HEK293 (cell line): ENCODE data around the gene OGFOD3.

Source experiments
- EGR2 ChIP-seq: fragments of 450-650 bp; formaldehyde crosslinking; IDR thresholded peaks from 2 replicates; pipeline ENCODE4 v1.5.1; 2016; ENCODE audit warnings: low read depth, missing biosample characterization, missing genetic modification characterization
- KLF16 ChIP-seq: fragments of 450-650 bp; formaldehyde crosslinking; IDR thresholded peaks from 2 replicates; pipeline ENCODE4 v1.5.1; 2017; ENCODE audit warnings: missing biosample characterization, missing genetic modification characterization
- YY1 ChIP-seq: fragments of 450-650 bp; formaldehyde crosslinking; IDR thresholded peaks from 2 replicates; pipeline ENCODE4 v1.5.1; 2018; ENCODE audit warnings: missing biosample characterization, missing genetic modification characterization
- YY2 ChIP-seq: fragments of 450-650 bp; formaldehyde crosslinking; IDR thresholded peaks from 2 replicates; pipeline ENCODE4 v1.5.1; 2016; ENCODE audit warnings: missing biosample characterization, missing genetic modification characterization
- ZFP3 ChIP-seq: fragments of 450-650 bp; formaldehyde crosslinking; IDR thresholded peaks from 2 replicates; pipeline ENCODE4 v1.5.1; 2016; ENCODE audit warnings: low read depth, missing biosample characterization, missing genetic modification characterization
- ZNF184 ChIP-seq: fragments of 450-650 bp; IDR thresholded peaks from 2 replicates; pipeline ENCODE4 v1.5.1; 2018; ENCODE audit warnings: missing biosample characterization, mild to moderate bottlenecking, missing genetic modification characterization
- ZNF23 ChIP-seq: fragments of 450-650 bp; formaldehyde crosslinking; IDR thresholded peaks from 2 replicates; pipeline ENCODE4 v1.5.1; 2016; ENCODE audit warnings: missing biosample characterization, missing genetic modification characterization, borderline replicate concordance
- ZNF677 ChIP-seq: fragments of 450-650 bp; IDR thresholded peaks from 2 replicates; pipeline ENCODE4 v1.5.0; 2018; ENCODE audit warnings: missing biosample characterization, mild to moderate bottlenecking, missing genetic modification characterization, moderate library complexity
- ZNF830 ChIP-seq: fragments of 450-650 bp; IDR thresholded peaks from 2 replicates; pipeline ENCODE4 v1.5.0; 2018; ENCODE audit warnings: missing biosample characterization, missing genetic modification characterization, low read depth, mild to moderate bottlenecking, moderate library complexity
- TF ChIP-seq, protein P1 (sequence below): fragments of 450-650 bp; formaldehyde crosslinking; IDR thresholded peaks from 2 replicates; pipeline ENCODE4 v1.5.1; 2016; ENCODE audit warnings: missing biosample characterization, missing genetic modification characterization
- TF ChIP-seq, protein P2 (sequence below): fragments of 450-650 bp; formaldehyde crosslinking; IDR thresholded peaks from 2 replicates; pipeline ENCODE4 v1.5.1; 2016; ENCODE audit warnings: missing biosample characterization, missing genetic modification characterization
- TF ChIP-seq, protein P3 (sequence below): fragments of 450-650 bp; formaldehyde crosslinking; IDR thresholded peaks from 2 replicates; pipeline ENCODE4 v1.5.1; 2016; ENCODE audit warnings: missing biosample characterization, missing genetic modification characterization
- TF ChIP-seq, protein P4 (sequence below): fragments of 450-650 bp; formaldehyde crosslinking; IDR thresholded peaks from 2 replicates; pipeline ENCODE4 v1.5.1; 2016; ENCODE audit warnings: missing biosample characterization, missing genetic modification characterization
- TF ChIP-seq, protein P5 (sequence below): fragments of 450-650 bp; formaldehyde crosslinking; IDR thresholded peaks from 2 replicates; pipeline ENCODE4 v1.5.1; 2016; ENCODE audit warnings: missing biosample characterization, missing genetic modification characterization

DNA sequence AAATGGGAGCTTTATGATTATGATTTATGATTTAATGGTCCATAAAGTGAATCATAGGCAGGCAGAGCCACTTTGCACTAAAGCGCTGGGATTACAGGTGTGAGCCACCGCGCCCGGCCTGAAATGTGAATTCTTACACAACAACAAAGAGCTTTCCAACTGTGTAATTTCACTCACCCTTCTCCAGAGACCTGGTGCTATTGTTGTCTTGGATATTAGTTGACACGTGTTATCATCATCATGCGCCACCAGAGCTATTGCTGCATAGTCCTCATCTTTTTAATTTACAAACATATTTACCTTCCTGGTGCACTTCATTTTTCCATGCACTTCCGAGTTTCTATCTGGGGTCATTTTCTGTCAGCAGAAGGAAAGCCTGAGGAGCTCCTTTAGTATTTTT, 51.6 kb downstream of the OGFOD3 start:
- TF ChIP-seq, protein P1, sequence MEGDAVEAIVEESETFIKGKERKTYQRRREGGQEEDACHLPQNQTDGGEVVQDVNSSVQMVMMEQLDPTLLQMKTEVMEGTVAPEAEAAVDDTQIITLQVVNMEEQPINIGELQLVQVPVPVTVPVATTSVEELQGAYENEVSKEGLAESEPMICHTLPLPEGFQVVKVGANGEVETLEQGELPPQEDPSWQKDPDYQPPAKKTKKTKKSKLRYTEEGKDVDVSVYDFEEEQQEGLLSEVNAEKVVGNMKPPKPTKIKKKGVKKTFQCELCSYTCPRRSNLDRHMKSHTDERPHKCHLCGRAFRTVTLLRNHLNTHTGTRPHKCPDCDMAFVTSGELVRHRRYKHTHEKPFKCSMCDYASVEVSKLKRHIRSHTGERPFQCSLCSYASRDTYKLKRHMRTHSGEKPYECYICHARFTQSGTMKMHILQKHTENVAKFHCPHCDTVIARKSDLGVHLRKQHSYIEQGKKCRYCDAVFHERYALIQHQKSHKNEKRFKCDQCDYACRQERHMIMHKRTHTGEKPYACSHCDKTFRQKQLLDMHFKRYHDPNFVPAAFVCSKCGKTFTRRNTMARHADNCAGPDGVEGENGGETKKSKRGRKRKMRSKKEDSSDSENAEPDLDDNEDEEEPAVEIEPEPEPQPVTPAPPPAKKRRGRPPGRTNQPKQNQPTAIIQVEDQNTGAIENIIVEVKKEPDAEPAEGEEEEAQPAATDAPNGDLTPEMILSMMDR (tag by site-specific recombination), result no peak
- TF ChIP-seq KLF16 (tag by site-specific recombination) (no peak), YY2 (tag by site-specific recombination) (no peak), ZNF830 (tag by site-specific recombination) (no peak), ZNF677 (tag by site-specific recombination) (no peak), ZNF23 (tag by site-specific recombination) (no peak), ZFP3 (tag by site-specific recombination) (no peak), EGR2 (tag by site-specific recombination) (no peak), ZNF184 (tag by site-specific recombination) (no peak), YY1 (tag by site-specific recombination) (no peak)
- TF ChIP-seq, protein P2, sequence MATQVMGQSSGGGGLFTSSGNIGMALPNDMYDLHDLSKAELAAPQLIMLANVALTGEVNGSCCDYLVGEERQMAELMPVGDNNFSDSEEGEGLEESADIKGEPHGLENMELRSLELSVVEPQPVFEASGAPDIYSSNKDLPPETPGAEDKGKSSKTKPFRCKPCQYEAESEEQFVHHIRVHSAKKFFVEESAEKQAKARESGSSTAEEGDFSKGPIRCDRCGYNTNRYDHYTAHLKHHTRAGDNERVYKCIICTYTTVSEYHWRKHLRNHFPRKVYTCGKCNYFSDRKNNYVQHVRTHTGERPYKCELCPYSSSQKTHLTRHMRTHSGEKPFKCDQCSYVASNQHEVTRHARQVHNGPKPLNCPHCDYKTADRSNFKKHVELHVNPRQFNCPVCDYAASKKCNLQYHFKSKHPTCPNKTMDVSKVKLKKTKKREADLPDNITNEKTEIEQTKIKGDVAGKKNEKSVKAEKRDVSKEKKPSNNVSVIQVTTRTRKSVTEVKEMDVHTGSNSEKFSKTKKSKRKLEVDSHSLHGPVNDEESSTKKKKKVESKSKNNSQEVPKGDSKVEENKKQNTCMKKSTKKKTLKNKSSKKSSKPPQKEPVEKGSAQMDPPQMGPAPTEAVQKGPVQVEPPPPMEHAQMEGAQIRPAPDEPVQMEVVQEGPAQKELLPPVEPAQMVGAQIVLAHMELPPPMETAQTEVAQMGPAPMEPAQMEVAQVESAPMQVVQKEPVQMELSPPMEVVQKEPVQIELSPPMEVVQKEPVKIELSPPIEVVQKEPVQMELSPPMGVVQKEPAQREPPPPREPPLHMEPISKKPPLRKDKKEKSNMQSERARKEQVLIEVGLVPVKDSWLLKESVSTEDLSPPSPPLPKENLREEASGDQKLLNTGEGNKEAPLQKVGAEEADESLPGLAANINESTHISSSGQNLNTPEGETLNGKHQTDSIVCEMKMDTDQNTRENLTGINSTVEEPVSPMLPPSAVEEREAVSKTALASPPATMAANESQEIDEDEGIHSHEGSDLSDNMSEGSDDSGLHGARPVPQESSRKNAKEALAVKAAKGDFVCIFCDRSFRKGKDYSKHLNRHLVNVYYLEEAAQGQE (tag by site-specific recombination), result no peak
- TF ChIP-seq, protein P3, sequence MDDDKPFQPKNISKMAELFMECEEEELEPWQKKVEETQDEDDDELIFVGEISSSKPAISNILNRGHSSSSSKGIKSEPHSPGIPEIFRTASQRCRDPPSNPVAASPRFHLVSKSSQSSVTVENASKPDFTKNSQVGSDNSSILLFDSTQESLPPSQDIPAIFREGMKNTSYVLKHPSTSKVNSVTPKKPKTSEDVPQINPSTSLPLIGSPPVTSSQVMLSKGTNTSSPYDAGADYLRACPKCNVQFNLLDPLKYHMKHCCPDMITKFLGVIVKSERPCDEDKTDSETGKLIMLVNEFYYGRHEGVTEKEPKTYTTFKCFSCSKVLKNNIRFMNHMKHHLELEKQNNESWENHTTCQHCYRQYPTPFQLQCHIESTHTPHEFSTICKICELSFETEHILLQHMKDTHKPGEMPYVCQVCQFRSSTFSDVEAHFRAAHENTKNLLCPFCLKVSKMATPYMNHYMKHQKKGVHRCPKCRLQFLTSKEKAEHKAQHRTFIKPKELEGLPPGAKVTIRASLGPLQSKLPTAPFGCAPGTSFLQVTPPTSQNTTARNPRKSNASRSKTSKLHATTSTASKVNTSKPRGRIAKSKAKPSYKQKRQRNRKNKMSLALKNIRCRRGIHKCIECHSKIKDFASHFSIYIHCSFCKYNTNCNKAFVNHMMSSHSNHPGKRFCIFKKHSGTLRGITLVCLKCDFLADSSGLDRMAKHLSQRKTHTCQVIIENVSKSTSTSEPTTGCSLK (tag by site-specific recombination), result no peak
- TF ChIP-seq, protein P4, sequence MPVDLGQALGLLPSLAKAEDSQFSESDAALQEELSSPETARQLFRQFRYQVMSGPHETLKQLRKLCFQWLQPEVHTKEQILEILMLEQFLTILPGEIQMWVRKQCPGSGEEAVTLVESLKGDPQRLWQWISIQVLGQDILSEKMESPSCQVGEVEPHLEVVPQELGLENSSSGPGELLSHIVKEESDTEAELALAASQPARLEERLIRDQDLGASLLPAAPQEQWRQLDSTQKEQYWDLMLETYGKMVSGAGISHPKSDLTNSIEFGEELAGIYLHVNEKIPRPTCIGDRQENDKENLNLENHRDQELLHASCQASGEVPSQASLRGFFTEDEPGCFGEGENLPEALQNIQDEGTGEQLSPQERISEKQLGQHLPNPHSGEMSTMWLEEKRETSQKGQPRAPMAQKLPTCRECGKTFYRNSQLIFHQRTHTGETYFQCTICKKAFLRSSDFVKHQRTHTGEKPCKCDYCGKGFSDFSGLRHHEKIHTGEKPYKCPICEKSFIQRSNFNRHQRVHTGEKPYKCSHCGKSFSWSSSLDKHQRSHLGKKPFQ (tag by site-specific recombination), result no peak
- TF ChIP-seq, protein P5, sequence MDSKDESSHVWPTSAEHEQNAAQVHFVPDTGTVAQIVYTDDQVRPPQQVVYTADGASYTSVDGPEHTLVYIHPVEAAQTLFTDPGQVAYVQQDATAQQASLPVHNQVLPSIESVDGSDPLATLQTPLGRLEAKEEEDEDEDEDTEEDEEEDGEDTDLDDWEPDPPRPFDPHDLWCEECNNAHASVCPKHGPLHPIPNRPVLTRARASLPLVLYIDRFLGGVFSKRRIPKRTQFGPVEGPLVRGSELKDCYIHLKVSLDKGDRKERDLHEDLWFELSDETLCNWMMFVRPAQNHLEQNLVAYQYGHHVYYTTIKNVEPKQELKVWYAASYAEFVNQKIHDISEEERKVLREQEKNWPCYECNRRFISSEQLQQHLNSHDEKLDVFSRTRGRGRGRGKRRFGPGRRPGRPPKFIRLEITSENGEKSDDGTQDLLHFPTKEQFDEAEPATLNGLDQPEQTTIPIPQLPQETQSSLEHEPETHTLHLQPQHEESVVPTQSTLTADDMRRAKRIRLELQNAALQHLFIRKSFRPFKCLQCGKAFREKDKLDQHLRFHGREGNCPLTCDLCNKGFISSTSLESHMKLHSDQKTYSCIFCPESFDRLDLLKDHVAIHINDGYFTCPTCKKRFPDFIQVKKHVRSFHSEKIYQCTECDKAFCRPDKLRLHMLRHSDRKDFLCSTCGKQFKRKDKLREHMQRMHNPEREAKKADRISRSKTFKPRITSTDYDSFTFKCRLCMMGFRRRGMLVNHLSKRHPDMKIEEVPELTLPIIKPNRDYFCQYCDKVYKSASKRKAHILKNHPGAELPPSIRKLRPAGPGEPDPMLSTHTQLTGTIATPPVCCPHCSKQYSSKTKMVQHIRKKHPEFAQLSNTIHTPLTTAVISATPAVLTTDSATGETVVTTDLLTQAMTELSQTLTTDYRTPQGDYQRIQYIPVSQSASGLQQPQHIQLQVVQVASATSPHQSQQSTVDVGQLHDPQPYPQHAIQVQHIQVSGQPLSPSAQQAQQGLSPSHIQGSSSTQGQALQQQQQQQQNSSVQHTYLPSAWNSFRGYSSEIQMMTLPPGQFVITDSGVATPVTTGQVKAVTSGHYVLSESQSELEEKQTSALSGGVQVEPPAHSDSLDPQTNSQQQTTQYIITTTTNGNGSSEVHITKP (tag by site-specific recombination), result no peak
